ENCODE measurements around the gene CDC42BPB.
"Not testable (repeated sequence)": the region's sequence is repeated elsewhere in the genome, so short reads cannot be mapped to it uniquely, and the experiment has no call there.

The CDC42BPB gene

DNA sequence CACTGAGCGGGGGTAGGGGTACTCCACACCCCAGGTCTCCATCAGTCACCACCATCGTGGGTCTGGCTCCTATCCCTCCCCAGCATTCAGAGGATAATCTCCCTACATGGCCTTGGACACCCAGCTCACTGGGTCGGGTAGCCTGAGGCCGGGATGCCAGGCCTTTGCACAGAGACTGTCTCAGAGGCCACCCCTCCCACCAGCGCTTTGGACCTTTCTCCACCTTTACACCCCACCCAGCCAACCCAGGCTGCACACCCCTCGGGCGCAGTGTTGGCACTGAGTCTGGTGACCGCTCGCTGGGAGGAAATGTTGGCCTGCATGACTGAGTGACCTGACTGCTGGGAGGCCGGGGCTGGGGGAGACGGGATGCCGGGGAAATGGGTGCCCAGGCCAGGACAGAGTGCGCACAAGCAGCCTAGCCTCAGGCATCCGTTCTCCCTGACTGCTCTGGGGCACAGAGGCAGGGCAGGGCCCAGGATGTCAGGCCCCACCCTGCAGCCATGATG, 16.1 kb upstream of the CDC42BPB start:
- DNase-seq (ENCODE audit: low read depth): no peak

DNA sequence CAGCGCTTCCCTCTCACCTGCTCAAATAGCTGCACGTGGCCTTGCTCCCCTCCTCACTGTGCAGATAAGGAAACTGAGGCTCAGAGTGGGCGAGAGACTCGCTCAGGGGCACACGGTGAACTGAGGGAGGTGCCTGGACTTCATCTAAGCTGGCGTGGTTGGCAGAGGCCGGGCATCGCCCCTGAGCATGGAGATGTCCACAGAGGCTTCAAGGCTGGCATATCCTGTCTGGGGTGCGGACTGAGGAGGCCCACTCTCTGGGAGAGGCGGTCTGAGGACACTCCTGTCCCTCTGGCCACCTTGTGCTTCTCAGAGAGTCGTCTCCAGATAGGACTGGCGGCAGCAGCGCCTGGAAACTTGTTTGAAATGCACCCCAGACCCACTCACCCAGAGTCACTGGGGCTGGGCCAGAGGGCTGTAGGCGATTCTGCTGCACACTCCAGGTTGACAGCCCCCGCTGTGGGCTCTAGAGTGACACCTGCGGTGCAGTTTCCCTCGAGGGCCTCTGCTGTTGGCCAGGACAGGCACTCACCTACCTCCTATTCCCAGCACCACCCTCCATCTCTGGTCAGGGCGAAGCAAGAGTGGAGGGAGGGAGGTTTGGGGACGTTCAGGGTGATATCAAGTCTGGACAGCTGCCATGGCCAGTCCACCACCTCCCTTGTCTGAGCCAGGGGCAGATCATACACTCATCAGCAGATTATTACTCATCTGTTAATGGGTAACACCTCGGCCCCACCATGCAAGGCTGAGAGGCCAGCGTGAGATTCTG, 15.4 kb upstream of the CDC42BPB start:
- no peak for DNase-seq (ENCODE audit: low read depth)

DNA sequence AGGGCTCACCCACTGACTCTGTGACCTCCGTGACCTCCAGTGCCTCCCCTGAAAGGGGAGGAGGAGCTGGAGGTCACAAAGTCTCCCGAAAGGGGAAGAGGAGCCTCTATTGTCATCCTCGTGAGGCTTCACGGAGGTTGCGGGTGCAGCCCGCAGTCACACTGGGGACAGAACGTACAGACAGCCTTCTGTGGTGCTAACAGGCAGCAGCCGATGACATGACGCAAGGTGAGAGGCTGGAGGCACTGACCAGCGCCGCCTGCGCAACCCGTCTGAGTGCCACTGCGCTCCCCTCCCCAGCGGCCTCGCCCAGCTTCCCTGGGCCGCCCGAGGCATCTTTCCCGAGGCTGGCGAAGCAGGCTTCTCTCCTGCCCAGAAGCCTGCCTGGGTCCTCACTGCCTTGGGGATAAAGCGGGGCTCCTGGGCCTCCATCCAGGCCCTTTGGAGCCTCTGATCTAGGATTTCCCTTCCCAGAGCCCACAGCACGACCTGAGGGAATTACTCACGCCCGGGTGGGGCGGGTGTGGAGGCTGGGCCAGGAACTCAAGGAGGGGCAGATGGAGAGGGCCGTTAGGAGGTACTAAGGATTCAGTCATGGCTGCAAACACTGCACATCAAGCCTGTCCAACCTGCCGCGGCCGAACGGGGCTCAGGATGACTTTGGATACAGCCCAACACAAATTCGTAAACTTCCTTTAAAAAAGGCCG, 14.3 kb upstream of the CDC42BPB start:
- no peak for DNase-seq (ENCODE audit: low read depth)

- no peak for DNase-seq (ENCODE audit: low read depth)
Observed at GRCh38 chr14:103070971-103071542, 13.7 kb upstream of the CDC42BPB start.

DNA sequence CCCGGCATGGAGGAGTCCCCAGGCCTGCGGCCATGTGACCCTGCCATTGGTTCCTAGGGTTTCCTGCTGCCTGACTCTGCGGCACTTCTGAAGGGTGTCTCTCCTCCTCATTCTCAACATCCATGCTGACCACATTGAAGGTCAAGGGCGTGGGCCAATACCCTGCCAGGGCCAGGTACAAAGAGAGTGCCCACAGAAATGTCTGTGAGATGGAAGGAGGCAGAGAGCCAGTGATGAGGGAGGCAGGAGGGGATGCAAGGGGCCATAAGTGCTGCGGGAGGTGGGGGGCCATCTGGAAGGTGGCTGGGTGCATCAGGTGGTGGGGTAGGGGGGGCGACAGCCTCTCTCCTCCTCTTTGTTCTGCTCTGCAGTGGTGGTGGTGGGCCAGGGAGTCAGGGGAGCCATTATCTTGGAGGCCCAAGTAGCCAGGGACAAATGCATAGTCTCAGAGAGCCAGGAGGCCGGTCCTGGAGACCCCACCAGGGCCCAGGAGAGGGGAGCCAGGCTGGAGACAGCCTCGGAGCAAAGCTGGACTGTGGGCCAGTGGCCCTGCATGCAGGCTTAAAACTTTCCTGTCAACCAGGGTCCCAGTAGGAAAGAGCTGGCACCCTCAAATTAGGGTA, 13.0 kb upstream of the CDC42BPB start:
- no peak for DNase-seq (ENCODE audit: low read depth)

DNA sequence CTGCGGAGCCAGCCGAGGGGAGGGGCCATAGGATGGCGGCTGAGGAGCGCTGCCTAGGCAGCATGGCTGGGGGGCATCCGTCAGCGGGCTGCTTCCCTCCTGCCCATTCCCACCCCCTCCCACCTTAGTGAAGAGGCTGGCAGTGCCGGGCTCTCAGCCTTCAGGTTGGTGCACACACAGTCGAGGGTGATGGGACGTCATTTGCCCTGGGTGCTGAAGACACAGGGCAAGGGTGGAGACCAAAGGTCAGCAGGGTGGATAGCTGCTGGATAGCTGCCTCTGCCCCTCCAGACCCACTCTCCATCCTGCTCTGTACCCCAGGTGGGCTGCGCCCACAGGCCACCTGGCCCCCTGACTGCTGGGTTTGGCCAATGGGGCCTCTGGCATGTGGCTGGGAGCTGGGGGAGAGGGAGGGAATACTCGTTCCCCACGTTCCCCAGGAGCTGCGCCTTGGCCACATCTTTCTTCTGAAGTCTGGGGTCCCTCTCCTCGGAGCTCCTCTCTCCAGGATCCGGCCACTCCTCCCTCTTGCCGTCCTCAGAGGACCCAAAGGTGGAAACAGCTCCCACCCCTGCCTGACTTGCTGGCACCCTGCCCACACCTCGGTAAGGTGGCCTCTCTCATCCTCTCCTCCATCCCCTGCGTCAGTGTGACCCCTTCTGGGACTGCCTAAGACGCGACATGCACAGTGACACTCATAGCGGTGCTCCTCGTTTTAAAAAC, 11.2 kb upstream of the CDC42BPB start:
- no peak for DNase-seq (ENCODE audit: low read depth)

GRCh38 chr14:103067231-103067954, 10.0 kb upstream of the CDC42BPB start:
- DNase-seq (ENCODE audit: low read depth): no peak

DNA sequence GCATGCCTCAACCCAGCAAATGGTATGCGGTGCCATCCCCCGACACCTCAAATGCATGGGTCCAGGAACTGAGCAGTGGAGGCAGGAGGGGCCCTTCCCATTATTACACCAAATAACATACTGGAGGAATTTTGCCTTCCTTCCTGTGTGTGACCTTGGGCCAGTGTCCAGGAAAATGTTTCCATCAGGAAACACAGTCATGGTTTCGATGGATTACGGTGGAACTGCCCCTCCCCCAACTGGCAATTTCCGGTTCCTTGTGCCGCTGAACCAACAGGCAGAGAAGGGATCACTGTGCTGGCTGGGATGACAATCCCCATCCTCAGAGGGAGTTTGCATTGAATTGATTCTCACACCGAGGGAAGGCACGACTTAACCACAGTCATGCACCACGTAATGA, 9.1 kb upstream of the CDC42BPB start:
- no peak for DNase-seq (ENCODE audit: low read depth)

GRCh38 chr14:103065861-103066260, 8.5 kb upstream of the CDC42BPB start:
- DNase-seq (ENCODE audit: low read depth): no peak

GRCh38 chr14:103064978-103065377, 7.6 kb upstream of the CDC42BPB start:
- DNase-seq (ENCODE audit: low read depth): no peak

- DNase-seq (ENCODE audit: low read depth): no peak
Observed at GRCh38 chr14:103064436-103064835, 7.1 kb upstream of the CDC42BPB start.

- no peak for DNase-seq (ENCODE audit: low read depth)
Observed at GRCh38 chr14:103061482-103061976, 4.2 kb upstream of the CDC42BPB start.

DNA sequence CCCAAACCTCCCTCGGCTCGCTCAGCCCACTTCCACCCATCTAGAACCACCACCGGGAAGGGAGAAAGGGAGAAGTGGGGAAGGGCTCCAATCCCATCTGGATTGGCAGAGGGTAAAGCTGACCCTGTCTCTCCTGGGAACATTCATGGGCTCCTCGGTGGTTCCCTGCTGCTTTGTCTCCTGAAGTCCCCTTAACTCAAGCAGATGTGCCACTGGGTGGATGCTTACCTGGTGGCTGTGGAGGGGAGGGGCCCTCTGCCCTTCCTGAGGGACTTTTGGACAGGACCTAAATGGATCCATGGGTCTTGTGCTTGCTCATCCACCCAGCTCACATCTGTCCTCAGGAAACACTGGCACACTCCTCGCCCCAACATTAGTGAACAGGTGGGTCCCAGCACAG, 2.2 kb upstream of the CDC42BPB start:
- DNase-seq (ENCODE audit: low read depth): no peak

- DNase-seq (ENCODE audit: low read depth): no peak
Observed at GRCh38 chr14:103058164-103059055, 1.1 kb upstream of the CDC42BPB start.

DNA sequence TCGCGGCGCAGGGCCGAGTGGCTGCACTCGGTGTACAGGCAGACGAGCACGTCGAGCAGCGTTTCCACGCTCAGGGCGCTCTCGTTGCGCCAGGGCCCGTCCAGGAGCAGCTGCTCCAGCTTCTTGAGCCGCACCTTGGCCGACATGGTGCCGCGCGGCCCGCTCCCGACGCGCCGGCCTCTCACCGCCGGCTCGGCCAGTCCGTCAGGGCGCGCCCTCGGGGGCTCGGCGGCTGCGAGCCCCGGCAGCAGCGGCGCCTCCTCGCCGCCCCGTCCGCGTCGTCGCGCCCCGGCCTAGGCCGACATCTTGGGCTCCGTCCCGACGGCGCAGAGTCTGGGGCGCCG, 349 bp downstream of the CDC42BPB start:
- DNase-seq (ENCODE audit: low read depth): no peak

DNA sequence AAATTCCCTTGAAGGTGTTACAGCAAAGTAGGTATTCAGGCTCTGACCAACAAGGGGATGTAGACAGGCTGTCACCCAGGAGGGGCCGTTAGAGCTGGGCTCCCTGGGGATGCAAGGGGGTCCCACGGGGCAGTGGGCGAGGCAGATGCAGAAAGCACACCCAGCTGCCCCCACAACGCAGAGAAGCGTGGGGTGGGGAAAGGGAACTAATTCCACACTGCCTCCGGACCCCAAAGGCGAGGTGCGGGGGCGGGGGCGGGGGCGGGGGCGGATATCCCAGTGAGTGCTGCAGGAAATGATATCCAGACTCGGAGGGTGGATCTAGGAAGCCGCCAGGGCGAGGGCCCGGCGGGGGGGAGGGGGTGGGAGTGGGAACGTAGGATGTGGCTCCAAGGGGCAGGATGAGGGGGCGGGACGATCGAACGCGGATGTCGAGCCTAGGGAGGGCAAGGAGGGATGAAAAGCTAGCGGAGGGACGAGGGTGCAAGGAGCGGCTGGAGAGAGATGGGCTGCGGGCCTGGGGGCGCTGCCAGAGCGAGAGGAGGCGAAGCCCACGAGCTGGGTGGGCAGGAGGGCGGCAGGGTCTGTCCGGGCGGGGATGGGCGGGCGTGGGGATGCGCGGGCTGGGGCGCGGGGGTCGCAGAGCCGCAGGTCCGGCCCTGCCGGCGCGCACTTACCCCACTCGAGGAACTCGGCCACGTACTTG, 874 bp downstream of the CDC42BPB start:
- no peak for DNase-seq (ENCODE audit: low read depth)

DNA sequence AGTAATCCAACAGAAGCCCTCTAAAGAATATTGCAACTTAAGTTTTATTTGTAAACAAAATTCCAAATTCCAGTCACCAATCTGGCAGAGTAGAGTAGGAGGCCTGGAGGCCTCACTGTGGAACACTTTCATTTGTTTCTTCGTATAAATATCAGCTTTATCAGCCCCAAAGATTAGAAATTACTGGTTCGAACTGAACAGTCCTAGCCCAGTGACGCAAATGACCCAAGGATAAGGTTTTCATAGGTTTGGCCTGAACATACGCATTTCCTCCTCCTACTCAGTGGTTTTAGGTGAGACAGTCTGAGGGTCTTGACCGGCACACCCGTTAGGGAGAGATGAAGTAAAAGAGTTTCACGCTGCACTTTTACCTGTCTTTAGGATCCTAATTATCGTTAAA, 1.7 kb downstream of the CDC42BPB start:
- DNase-seq (ENCODE audit: low read depth): no peak

- DNase-seq (ENCODE audit: low read depth): no peak
Observed at GRCh38 chr14:103052407-103052806, 4.9 kb downstream of the CDC42BPB start.

DNA sequence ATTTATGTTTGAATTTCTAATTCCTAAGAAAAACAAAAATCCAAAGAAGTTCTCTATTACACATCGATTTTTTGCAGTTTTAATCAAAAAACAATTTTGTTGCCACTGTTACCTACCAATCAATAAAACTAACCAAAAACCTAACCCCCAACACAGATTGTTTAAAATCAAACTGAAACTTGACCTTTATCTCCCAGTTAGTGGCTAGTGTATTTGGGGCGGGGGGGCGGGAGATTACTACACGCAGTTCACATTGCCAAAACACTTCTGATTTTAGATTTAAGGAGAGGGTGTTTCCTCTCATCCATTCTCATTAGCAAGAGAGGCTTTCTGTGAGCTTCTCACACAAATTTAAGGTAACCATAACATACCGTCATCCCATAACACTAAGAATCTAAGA, 6.4 kb downstream of the CDC42BPB start:
- no peak for DNase-seq (ENCODE audit: low read depth)

GRCh38 chr14:103047453-103047852, 9.9 kb downstream of the CDC42BPB start:
- DNase-seq (ENCODE audit: low read depth): not testable (repeated sequence)
